ENCODE data around the gene CNKSR1. TPM values are rescaled to one million over a fixed set of nuclear protein-coding genes. Genes with fewer than 3 reads are reported as not detected.

The CNKSR1 gene
- total RNA-seq, 4 donors from 2014 or later, result 28.9 to 160 (median 105) TPM

DNA sequence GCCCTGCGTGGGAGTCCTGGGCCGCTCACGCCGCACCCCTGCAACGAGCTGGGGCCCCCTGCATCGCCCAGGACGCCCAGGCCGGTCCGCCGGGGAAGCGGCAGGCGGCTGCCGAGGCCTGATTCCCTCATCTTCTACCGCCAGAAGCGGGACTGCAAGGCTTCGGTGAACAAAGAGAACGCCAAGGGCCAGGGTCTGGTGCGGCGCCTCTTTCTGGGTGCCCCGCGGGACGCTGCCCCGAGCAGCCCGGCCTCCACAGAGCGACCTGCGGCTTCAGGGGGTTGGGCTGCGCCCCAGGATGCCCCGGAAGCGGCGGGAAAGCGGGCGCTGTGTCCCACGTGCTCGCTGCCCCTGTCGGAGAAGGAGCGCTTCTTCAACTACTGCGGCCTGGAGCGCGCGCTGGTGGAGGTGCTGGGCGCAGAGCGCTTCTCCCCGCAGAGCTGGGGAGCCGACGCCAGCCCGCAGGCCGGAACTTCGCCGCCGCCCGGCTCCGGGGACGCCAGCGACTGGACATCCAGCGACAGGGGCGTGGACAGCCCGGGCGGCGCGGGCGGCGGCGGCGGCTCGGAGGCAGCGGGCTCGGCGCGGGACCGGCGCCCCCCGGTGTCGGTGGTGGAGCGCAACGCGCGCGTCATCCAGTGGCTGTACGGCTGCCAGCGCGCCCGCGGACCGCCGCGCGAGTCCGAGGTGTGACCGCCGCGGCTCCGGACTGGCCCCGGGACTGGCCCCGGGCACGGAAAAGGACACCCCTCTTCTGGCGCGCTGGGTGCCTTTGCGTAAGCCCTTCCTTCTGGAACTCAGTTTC, 15.7 kb upstream of the CNKSR1 start:
- peaks cover 0 to 8% of the 10 kb centered on the region in 2 donors for H3K27me3 ChIP-seq
- DNase-seq, result peak in 1 of 3 donors; percentile 65
- H3K27ac ChIP-seq, result no peak overlapping the region
- no peaks in the 10 kb centered on the region for H3K36me3 ChIP-seq
- peak overlapping the region; percentile 24 to 59 (median 52) for H3K4me3 ChIP-seq
- TF ChIP-seq CTCF (IDR thresholded peaks at IDR 0.05) (peak in 2 of 6 experiments; percentile 14 to 37), POLR2A (IDR thresholded peaks at IDR 0.05) (no peak)
- no peaks in the 10 kb centered on the region for H3K9me3 ChIP-seq
- peaks cover 3 to 18% (median 10%) of the 10 kb centered on the region in 4 donors for H3K4me1 ChIP-seq

- no peak for DNase-seq
- H3K27ac ChIP-seq, result no peak overlapping the region
Observed at GRCh38 chr1:26162220-26162709, 15.0 kb upstream of the CNKSR1 start.

DNA sequence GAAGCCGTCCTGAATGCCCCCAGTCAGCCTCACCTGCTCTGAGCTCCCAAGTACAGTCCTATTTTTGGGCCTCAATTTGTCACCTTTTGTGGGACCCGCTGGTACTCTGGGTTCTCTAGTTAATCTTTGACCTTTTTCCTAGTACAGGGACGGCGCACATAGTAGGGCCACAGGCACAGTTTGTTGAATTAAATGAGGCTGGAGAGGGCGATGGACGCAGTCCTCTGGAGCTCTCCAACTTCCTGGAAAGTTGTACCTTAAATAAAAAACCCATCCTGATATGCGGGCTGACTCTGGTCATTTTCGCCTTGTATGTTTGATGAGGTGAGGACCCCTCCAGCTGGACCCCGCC, 13.6 kb upstream of the CNKSR1 start:
- no peak for DNase-seq
- peaks cover 3 to 18% (median 10%) of the 10 kb centered on the region in 4 donors for H3K4me1 ChIP-seq
- H3K27me3 ChIP-seq, result peaks cover 0 to 5% of the 10 kb centered on the region in 2 donors
- H3K27ac ChIP-seq, result no peak overlapping the region
- no peaks in the 10 kb centered on the region for H3K36me3 ChIP-seq
- TF ChIP-seq POLR2A (IDR thresholded peaks at IDR 0.05) (no peak), CTCF (IDR thresholded peaks at IDR 0.05) (no peak)
- H3K9me3 ChIP-seq, result no peaks in the 10 kb centered on the region
- peak overlapping the region in 3 of 4 donors; percentile 48 to 65 (median 51) for H3K4me3 ChIP-seq

More at GRCh38 chr1:26162220-26162709, 15.0 kb upstream of the CNKSR1 start:
- TF ChIP-seq POLR2A (IDR thresholded peaks at IDR 0.05) (no peak), CTCF (IDR thresholded peaks at IDR 0.05) (no peak)
- peak overlapping the region; percentile 24 to 59 (median 52) for H3K4me3 ChIP-seq
- H3K27me3 ChIP-seq, result peaks cover 0 to 5% of the 10 kb centered on the region in 2 donors
- peaks cover 3 to 18% (median 10%) of the 10 kb centered on the region in 4 donors for H3K4me1 ChIP-seq
- H3K9me3 ChIP-seq, result no peaks in the 10 kb centered on the region
- H3K36me3 ChIP-seq, result no peaks in the 10 kb centered on the region

GRCh38 chr1:26164036-26164860, 13.0 kb upstream of the CNKSR1 start:
- TF ChIP-seq POLR2A (IDR thresholded peaks at IDR 0.05) (no peak), CTCF (IDR thresholded peaks at IDR 0.05) (peak; percentile 55 to 82 (median 74))

More at GRCh38 chr1:26164036-26164860, 13.0 kb upstream of the CNKSR1 start:
- Histone ChIP-seq H3K4me3 (peak overlapping the region; percentile 24 to 65 (median 50)), H3K36me3 (no peaks in the 10 kb centered on the region), H3K4me1 (peaks cover 3 to 18% (median 10%) of the 10 kb centered on the region in 4 donors), H3K9me3 (no peaks in the 10 kb centered on the region), H3K27me3 (peaks cover 0 to 5% of the 10 kb centered on the region in 2 donors), H3K27ac (peak overlapping the region in 1 of 4 donors; percentile 17)
- peak in 1 of 3 donors; percentile 68 for DNase-seq

All from Peyer's patch (tissue), 4 donors.